Head of caudate nucleus (tissue), 42 donors: ENCODE results near the gene STAMBPL1.

ENCODE experiments used
- DNase-seq, 42 donors: peaks; one replicate each; pipeline versions ENCODE4 v3.0.0 to v3.0.0-alpha.2; 2020 to 2021; ENCODE audit warnings: mixed read lengths in 7 of 42
- intact Hi-C: fragments of 100-400 bp; cut with DNase I; formaldehyde crosslinking; loops from one replicate; pipeline ENCODE4 v1.15.0; 2022

STAMBPL1 gene

DNA sequence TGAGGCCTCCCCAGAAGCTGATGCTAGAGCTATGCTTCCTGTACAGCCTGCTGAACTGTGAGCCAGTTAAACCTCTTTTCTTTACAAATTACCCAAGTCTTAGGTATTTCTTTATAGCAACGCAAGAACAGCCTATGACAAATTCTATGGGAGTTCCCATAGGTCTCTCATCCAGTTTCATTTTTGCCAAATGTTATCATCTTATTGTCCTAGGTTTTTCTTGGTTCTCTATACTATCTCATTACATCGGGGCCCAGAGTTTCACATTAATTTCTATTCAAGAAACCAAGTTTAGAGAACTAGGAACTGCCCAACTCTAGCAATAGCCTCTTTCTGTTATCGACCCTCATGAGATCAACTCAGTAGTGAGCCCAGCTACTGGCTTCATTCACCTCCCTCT is 56.6 kb downstream of the STAMBPL1 start:
- intact Hi-C loops = loop anchor here (5.0 kb wide), 2 partner anchors 51 to 281 kb away; no protein-coding TSS in a partner anchor
- DNase-seq = no peak

DNA sequence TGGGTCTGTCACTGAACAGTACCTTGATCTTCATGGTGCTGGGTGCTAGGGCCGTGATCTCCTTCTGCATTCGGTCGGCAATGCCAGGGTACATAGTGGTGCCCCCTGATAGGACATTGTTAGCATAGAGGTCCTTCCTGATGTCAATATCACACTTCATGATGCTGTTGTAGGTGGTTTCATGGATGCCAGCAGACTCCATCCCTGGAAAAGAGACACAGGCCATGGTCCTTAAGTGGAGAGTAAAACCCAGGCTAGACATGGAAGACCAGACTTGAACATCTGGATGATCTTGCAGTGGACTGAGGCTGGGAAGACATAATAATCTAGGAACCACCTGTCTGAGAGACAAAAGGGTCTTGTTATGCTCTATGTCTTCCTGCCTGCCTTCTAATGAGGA is 58.0 kb downstream of the STAMBPL1 start:
- intact Hi-C loops = loop anchor here (5.0 kb wide), 2 partner anchors 49 to 279 kb away; no protein-coding TSS in a partner anchor
- no peak for DNase-seq

GRCh38 chr10:88938938-88939337 is 58.9 kb downstream of the STAMBPL1 start:
- intact Hi-C loops = loop anchor here (5.0 kb wide), 2 partner anchors 48 to 278 kb away; no protein-coding TSS in a partner anchor
- DNase-seq = no peak

DNA sequence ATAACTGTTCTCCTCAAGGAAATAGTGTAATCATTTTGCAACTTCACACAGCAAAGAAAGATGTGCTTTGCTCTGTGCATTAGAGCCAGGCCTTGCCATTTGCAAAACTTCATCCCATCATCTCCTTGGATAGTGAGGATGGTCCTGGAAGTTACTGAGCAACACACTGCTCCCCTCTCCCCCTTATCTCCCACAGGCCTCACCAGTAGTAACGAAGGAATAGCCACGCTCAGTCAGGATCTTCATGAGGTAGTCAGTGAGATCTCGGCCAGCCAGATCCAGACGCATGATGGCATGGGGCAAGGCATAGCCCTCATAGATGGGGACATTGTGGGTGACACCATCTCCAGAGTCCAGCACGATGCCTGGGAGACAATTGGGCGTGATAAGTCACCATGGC is 61.0 kb downstream of the STAMBPL1 start:
- DNase-seq = no peak
- intact Hi-C loops = no loop called here

GRCh38 chr10:88943778-88944177 is 63.7 kb downstream of the STAMBPL1 start:
- DNase-seq = no peak
- intact Hi-C loops = no loop called here

DNA sequence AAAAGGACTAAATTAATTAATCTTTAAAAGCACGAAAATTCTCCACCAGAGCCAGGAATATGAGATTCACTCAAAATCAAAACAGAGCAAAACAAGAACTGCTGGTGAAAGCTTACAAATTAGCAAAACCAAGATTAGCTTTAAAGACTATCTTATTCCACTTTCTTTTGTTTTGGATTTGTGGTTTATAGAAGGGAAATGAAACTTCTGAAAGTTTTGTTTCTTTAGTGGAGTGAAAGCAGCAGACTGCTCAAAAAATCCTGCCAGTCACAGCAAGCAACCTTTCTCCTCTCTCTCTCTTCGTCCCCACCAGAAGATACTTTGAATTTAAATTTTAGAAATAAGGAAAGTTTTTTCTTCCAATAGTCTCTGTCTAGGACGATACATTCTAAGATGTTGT is 64.8 kb downstream of the STAMBPL1 start:
- no peak for DNase-seq
- intact Hi-C loops = no loop called here

GRCh38 chr10:88946200-88946599 is 66.2 kb downstream of the STAMBPL1 start:
- intact Hi-C loops = no loop called here
- no peak for DNase-seq

DNA sequence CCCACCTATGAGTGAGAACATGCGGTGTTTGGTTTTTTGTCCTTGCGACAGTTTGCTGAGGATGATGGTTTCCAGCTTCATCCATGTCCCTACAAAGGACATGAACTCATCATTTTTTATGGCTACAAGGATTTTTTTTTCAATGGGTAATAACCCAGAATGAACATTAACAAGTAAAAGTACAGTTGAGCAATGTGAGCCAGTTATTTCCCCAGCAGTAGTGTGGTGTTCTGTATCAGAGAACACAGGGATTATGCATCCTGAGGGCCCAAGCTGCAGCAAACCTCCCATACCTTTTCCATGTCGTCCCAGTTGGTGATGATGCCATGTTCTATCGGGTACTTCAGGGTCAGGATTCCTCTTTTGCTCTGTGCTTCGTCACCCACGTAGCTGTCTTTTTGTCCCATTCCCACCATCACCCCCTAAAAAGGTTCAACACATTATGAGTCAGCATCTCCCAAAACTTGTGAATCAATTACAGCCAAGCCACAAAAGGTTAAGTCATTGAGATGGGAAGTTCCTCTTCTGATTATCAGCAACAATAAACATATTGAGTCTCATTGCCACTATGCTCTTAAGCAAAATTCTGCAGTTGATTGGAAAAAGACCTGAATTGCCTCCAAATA is 67.0 kb downstream of the STAMBPL1 start:
- intact Hi-C loops = no loop called here
- no peak for DNase-seq

- intact Hi-C loops = no loop called here
- DNase-seq = no peak
Observed at GRCh38 chr10:88949051-88949450, 69.0 kb downstream of the STAMBPL1 start.

GRCh38 chr10:88949912-88950837 is 70.1 kb downstream of the STAMBPL1 start:
- intact Hi-C loops = no loop called here
- DNase-seq = no peak

- no peak for DNase-seq
- intact Hi-C loops = no loop called here
Observed at GRCh38 chr10:88952647-88953111, 72.6 kb downstream of the STAMBPL1 start, which contains the start of gene ACTA2. Gene ACTA2, minus strand, starts transcription at chr10:88952773. Its CDS starts 3,843 bp downstream, at chr10:88948930.

DNA sequence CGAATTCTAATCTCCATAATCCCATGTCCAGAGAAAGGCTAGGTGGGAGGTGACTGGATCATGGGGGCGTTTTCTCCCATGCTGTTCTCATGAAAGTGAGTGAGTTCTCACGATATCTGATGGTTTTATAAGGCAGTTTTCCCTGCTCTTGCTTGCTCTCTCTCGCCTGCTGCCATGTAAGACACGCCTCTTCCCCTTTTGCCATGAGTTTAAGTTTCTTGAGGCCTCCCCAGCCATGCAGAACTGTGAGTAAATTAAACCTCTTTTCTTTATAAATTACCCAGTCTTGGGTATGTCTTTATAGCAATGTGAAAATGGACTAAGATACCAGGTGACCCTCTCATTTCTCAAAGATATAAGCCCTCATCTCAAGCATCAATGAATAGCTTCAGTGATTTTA is 73.6 kb downstream of the STAMBPL1 start:
- no peak for DNase-seq
- intact Hi-C loops = no loop called here

DNA sequence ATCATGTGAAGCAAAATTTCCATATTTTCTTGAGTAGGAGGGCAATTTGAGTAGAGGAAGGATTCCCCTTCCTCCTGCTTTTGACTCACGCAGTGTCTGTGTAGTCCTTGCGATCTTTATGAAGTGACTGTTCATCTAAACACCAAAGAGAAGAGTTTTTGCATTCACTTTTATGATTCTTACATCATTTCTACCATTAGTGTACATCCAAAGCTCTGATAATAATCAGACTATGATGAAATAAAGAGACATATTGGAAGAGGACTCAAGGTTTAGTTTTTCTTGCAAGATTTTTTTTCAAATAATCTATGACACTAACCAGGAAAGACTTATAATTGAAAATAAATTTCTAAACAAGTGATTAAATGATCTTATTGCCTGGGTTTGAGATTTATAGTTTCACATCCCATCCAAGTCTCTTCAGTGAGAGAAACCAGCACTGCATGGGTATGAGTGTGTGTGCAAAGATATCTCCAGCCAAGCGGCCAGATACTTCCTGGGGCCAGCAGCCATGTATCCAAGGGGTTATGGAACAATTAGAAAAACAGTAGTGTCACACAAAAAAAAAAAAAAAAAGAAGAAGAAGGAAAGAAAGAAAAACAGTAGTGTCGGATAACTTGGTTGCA is 74.5 kb downstream of the STAMBPL1 start:
- intact Hi-C loops = no loop called here
- DNase-seq = no peak

DNA sequence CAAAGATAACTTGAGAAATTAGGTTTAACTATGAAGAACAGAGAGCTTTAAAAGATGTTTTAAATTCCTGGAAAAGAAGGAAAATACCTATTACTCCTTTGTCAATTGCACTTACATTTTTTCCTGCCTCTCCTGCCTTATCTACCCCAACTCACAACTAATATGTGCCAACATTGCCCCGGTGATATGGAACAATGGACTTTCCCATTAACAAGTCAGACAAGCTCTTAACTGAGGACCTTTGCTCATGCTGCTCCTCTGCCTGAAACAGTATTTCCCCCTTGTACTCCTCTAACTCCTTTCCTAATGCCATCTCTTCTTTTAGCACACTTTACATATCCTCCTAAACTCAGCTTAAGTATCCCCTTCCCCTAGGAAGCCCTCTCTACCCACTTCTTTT is 77.3 kb downstream of the STAMBPL1 start:
- intact Hi-C loops = no loop called here
- no peak for DNase-seq

GRCh38 chr10:88958721-88959120 is 78.7 kb downstream of the STAMBPL1 start:
- DNase-seq = no peak
- intact Hi-C loops = no loop called here

- intact Hi-C loops = no loop called here
- no peak for DNase-seq
Observed at GRCh38 chr10:88960802-88961201, 80.8 kb downstream of the STAMBPL1 start.

GRCh38 chr10:88961266-88961665 is 81.2 kb downstream of the STAMBPL1 start:
- DNase-seq = no peak
- intact Hi-C loops = no loop called here

GRCh38 chr10:88962336-88962735 is 82.3 kb downstream of the STAMBPL1 start:
- intact Hi-C loops = no loop called here
- no peak for DNase-seq

- intact Hi-C loops = no loop called here
- DNase-seq = no peak
Observed at GRCh38 chr10:88963318-88963717, 83.3 kb downstream of the STAMBPL1 start.

- intact Hi-C loops = no loop called here
- DNase-seq = no peak
Observed at GRCh38 chr10:88964360-88964759, 84.3 kb downstream of the STAMBPL1 start.
